OCI-LY1 (cell line): ENCODE measurements around the gene STARD13.

ENCODE experiments used
- EZH2 ChIP-seq: fragments of 200-600 bp; sonication (generic), shearing (Covaris generic); IDR thresholded peaks from 2 replicates; pipeline ENCODE4 v1.8.0; 2017; ENCODE audit warnings: borderline replicate concordance, mixed run types, mild to moderate bottlenecking, antibody characterized with exemption, low read length, moderate library complexity, mixed read lengths
- TF ChIP-seq, protein P1 (sequence below): fragments of 200-600 bp; sonication (generic), shearing (Covaris generic); IDR thresholded peaks from 2 replicates; pipeline ENCODE4 v1.5.1; 2017; ENCODE audit warnings: mild to moderate bottlenecking, antibody characterized with exemption, low read length, moderate library complexity, mixed read lengths

GRCh38 chr13:33232883-33233282 is 52.7 kb downstream of the STARD13 start:
- TF ChIP-seq, protein P1, sequence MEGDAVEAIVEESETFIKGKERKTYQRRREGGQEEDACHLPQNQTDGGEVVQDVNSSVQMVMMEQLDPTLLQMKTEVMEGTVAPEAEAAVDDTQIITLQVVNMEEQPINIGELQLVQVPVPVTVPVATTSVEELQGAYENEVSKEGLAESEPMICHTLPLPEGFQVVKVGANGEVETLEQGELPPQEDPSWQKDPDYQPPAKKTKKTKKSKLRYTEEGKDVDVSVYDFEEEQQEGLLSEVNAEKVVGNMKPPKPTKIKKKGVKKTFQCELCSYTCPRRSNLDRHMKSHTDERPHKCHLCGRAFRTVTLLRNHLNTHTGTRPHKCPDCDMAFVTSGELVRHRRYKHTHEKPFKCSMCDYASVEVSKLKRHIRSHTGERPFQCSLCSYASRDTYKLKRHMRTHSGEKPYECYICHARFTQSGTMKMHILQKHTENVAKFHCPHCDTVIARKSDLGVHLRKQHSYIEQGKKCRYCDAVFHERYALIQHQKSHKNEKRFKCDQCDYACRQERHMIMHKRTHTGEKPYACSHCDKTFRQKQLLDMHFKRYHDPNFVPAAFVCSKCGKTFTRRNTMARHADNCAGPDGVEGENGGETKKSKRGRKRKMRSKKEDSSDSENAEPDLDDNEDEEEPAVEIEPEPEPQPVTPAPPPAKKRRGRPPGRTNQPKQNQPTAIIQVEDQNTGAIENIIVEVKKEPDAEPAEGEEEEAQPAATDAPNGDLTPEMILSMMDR = no peak
- no peak for TF ChIP-seq EZH2
